Psoas muscle (tissue), 8 donors: ENCODE results near the gene CNR1. TPM values are rescaled to one million over a fixed set of nuclear protein-coding genes. Genes with fewer than 3 reads are reported as not detected.
"Not testable (repeated sequence)": the region's sequence is repeated elsewhere in the genome, so short reads cannot be mapped to it uniquely, and the experiment has no call there.

Source experiments
- ATAC-seq, 4 donors: fragments of 200-7000 bp; cut with Tn5 transposase; one replicate each; pipeline ENCODE4 v1.9.1; 2020; ENCODE audit warnings: moderate library complexity in 3 of 4, mild to moderate bottlenecking in 2 of 4
- DNase-seq, 2 donors: peaks; one replicate each; pipeline ENCODE4 v3.0.0-alpha.2; 2020
- H3K27ac ChIP-seq: fragments of 200-600 bp; one replicate; pipeline ENCODE4 v1.8.0; 2022
- H3K27me3 ChIP-seq, 3 donors: fragments of 200-600 bp in 1 of 3; one replicate each; pipeline versions ENCODE4 v1.6.1 to v1.8.0; 2013 to 2022; ENCODE audit warnings: low read length in 2 of 3, mild to moderate bottlenecking in 2 of 3, moderate library complexity in 1 of 3; ENCODE audit not compliant: insufficient read depth in 3 of 3
- H3K36me3 ChIP-seq, 2 donors: fragments of 200-600 bp in 1 of 2; one replicate each; pipeline versions ENCODE4 v1.6.1 to v1.8.0; 2013 to 2022; ENCODE audit warnings: low read depth in 1 of 2, mild to moderate bottlenecking in 1 of 2, moderate library complexity in 1 of 2; ENCODE audit not compliant: insufficient read depth in 1 of 2
- H3K4me1 ChIP-seq: fragments of 200-600 bp; one replicate; pipeline ENCODE4 v1.8.0; 2022
- H3K4me3 ChIP-seq: fragments of 200-600 bp; one replicate; pipeline ENCODE4 v1.8.0; 2022; ENCODE audit warnings: mild to moderate bottlenecking
- H3K9me3 ChIP-seq: fragments of 200-600 bp; one replicate; pipeline ENCODE4 v1.8.0; 2022
- CTCF ChIP-seq: fragments of 200-600 bp; IDR thresholded peaks from one replicate; pipeline ENCODE4 v1.8.0; 2022; ENCODE audit warnings: antibody characterized with exemption
- WGBS, 3 donors: extraction: QIAGEN DNeasy Blood & Tissue Kit; methylation state at CpG; one replicate each; pipeline versions ENCODE4 v1.1.6 to v1.1.7; 2013; 5-methylcytosine and 5-hydroxymethylcytosine counted together
- intact Hi-C, 2 donors: fragments of 100-400 bp; cut with DNase I; formaldehyde crosslinking; loops; one replicate each; pipeline versions ENCODE4 v1.11.0 to v1.14.2; 2022
- long read RNA-seq, 2 donors: library from polyadenylated mRNA; unstranded; transcript quantifications; one replicate each; pipeline ENCODE4 v2.0.0, GENCODE V29; 2021
- polyA plus RNA-seq, 3 donors: library from polyadenylated mRNA; stranded (reverse); fragments of 200-250 nt; gene quantifications; one replicate each; pipeline ENCODE4 v1.2.3, GENCODE V29; 2013
- total RNA-seq, 4 donors: library from RNA; stranded (reverse); fragmentation: NEBNext Ultra II Directional in 2 of 4; extraction: Animal tissue kit (Norgen Biotek cat#: 25700) in 2 of 4; gene quantifications; one replicate each; pipeline versions ENCODE4 v1.2.1 to v1.2.4, GENCODE V29; 2021 to 2023
- donor health status: healthy with polysubstance abuse.
- donor health status: DM: no; HTN: no; CAD: no; lungs with moderate emphysema.
- donor health status: Bipolar disorder and iron deficiency.
- donor health status: healthy.
- donor health status: DM: yes; HTN: yes; CAD: no.
- donor health status: DM: no; HTN: no; CAD: no.
- donor health status: DM: no; HTN: no; CAD: no.
- donor health status: DM: yes; HTN: yes; CAD: no.

Gene CNR1
- total RNA-seq (1 to 10 TPM in 3 of 4 donors, under 1 TPM in 1; 0.15 to 2.5 (median 1.8) TPM), polyA plus RNA-seq (1 to 10 TPM in 1 of 3 donors, under 1 TPM in 2; 0.84 to 1.9 (median 0.96) TPM)
- long read RNA-seq, donor 1, partial matches to known transcripts = 0 of 1 reads
- long read RNA-seq, donor 1, other reads (novel, unspliced or antisense) = 1 of 1 reads
- long read RNA-seq, donor 2 = 0 reads

GRCh38 chr6:88165844-88166492 is at the start of gene CNR1:
TSS of gene CNR1 (minus strand) at chr6:88166347. CDS start at chr6:88145274, 21,073 bp downstream.
- Histone ChIP-seq H3K9me3 (no peaks in the 10 kb centered on the region), H3K4me3 (peak within 1 kb of the TSS; percentile 68), H3K4me1 (peaks cover 7% of the 10 kb centered on the region), H3K36me3 (no peaks in the 10 kb centered on the region), H3K27ac (no peak within 1 kb of the TSS), H3K27me3 (peaks cover 2 to 81% (median 20%) of the 10 kb centered on the region in 3 donors)
- ATAC-seq (peak; percentile 63 to 85 (median 78)), DNase-seq (peak; percentile 44 to 70)
- 0 to 1% (median 0%) methylated on average over 36 to 78 of the region's 78 CpGs for WGBS, 3 donors
- intact Hi-C loops = loop anchor here in 1 of 2 donors (10.0 kb wide), 1 partner anchor 231 kb away; no protein-coding TSS in a partner anchor
- no peak for TF ChIP-seq CTCF

DNA sequence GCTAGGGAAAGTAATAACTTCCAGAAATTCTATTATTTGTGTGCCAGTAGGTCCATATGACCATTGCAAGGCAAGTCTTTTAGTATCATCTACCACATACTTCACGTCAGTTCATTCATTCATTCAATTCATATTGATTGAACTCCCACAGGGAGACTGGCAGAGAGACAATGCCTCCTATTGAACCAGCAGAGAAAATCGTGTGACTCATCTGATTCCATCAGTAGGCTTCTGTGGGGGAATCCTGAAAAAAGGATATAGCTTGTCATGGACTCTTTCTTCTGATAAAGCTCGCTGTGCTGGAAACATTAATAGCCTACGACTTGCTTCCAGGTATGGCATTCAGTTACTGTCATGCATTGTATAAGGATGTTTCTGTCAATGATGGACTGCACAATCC is 45.3 kb upstream of the CNR1 start:
- H3K4me3 ChIP-seq = no peak overlapping the region
- no peaks in the 10 kb centered on the region for H3K27me3 ChIP-seq
- H3K36me3 ChIP-seq = no peaks in the 10 kb centered on the region
- no peaks in the 10 kb centered on the region for H3K9me3 ChIP-seq
- ATAC-seq = no peak
- 70 to 74% (median 74%) methylated on average over 4 of the region's 4 CpGs for WGBS, 3 donors
- no peak overlapping the region for H3K27ac ChIP-seq
- intact Hi-C loops = no loop called here
- DNase-seq = no peak
- H3K4me1 ChIP-seq = no peaks in the 10 kb centered on the region
- TF ChIP-seq CTCF = no peak

DNA sequence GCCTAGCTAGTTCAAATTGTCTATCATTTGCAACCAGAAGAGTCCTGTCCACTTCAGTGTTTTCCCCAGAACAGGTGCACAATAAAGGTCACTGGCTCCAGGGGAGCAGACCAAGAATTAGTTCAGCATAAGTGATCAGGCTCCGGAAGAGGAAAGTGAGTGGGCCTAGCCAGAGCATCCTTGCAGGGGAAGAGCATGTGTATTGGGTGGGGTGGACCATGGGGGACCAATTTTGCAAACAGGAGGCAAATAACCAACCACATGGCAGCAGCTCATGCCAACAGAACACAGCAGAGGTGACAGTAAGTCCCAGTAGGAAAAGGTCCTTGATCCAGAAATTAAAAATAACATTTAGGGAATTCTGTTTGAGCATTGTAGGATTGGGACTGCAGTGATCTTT is 43.2 kb upstream of the CNR1 start:
- DNase-seq (no peak), ATAC-seq (no peak)
- Histone ChIP-seq H3K4me3 (no peak overlapping the region), H3K27ac (no peak overlapping the region), H3K9me3 (no peaks in the 10 kb centered on the region), H3K4me1 (no peaks in the 10 kb centered on the region), H3K36me3 (no peaks in the 10 kb centered on the region), H3K27me3 (no peaks in the 10 kb centered on the region)
- intact Hi-C loops = no loop called here
- TF ChIP-seq CTCF = no peak
- 67 to 75% (median 71%) methylated on average over 1 of the region's 1 CpG for WGBS, 3 donors

DNA sequence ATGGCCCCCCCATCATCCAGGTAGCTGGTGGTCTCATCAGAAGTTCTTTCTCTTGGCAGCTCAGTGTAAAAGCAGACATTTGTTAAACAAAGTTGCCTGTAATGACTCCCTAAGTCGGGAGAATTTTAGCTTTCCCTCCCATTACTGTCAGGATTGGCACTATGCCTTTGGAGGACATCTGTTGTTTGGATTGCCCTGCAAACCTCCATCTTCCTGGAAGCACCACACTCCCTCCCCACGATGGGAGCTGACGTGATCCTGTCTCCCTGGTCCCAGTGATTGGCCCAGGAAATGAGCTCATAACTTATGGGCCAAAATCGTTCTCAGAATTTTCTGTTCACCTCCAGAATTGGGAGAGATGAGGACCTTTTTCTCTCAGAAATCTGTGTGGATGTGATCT is 42.6 kb upstream of the CNR1 start:
- 21 to 36% (median 25%) methylated on average over 4 of the region's 4 CpGs for WGBS, 3 donors
- intact Hi-C loops = no loop called here
- TF ChIP-seq CTCF = no peak
- H3K4me3 ChIP-seq = no peak overlapping the region
- ATAC-seq (no peak), DNase-seq (no peak)
- no peaks in the 10 kb centered on the region for H3K9me3 ChIP-seq
- H3K27ac ChIP-seq = no peak overlapping the region
- H3K27me3 ChIP-seq = no peaks in the 10 kb centered on the region
- no peaks in the 10 kb centered on the region for H3K4me1 ChIP-seq
- no peaks in the 10 kb centered on the region for H3K36me3 ChIP-seq

DNA sequence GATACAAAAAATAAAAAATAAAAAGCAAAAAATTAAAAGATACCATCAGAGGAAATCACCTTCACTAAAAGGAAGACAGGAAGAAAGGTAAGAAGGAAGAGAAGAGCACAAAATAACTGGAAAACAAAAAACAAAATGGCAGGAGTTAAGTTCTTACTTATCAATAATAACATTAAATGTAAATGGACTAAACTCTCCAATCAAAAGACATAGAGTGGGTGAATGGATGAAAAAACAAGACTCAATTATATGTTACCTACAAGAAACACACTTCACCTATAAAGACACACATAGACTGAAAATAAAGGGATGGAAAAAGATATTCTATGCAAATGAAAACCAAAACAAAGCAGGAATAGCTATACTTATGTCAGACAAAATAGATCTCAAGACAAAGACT is 35.6 kb upstream of the CNR1 start:
- ATAC-seq, H3K4me1 ChIP-seq, H3K27ac ChIP-seq, H3K4me3 ChIP-seq, H3K36me3 ChIP-seq, DNase-seq, H3K9me3 ChIP-seq, intact Hi-C loops, H3K27me3 ChIP-seq: not testable (repeated sequence)
